Measurements from ENCODE around the gene TIMM17B. TPM values are rescaled to one million over a fixed set of nuclear protein-coding genes. Genes with fewer than 3 reads are reported as not detected.
A peak's percentile ranks its signal among the peaks of the same experiment; 100 is the strongest.

The TIMM17B gene
- total and polyA plus RNA-seq, 2 donors (not counting 1 experiment from before 2014, with no cell fraction given): 50.0 to 63.9 TPM

DNA sequence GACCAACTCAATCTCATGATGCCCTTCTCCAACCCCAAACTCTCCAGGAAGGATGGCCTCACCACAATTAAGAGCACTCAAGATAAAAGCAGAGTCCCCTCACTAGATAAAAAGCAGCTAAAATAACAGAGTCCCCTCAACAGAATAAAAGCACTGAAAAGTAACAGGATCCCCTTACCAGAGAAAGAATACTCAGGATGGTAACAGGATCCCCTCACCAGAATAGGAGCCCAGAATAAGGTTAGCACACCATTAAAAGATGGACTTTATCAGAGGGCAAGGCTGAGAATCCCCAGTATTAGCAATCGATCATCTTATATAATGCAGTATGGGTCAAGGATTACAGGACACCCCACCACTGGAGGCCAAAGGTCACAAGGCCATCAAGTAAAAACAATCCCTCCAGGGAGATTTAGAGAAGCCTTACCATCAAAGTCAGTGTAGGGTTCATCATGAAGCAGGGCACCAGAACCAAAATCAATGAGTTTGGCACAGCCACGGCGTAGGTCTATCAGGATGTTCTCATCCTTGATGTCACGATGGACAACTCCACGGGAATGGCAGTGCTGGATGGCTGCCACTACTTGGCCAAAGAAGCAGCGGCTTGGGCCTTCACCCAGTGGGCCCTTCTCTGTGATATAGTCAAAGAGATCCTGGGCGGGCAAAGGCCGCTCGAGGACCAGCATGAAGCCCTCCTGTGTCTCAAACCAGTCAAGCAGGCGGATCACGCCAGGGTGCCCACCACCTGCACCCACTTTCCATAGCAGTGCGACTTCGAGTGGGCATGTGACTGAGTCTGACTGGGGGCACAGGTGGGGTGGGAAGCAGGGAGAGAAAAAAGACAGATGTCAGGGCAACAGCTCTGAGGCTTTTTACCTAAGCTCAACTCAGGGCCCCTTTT lies 17.3 kb upstream of the TIMM17B start:
- Mint-ChIP-seq H3K27me3 (no peaks in the 10 kb centered on the region), H3K4me1 (peaks cover 55% of the 10 kb centered on the region), H3K4me3 (peak overlapping the region; percentile 98), H3K9me3 (ENCODE audit: insufficient read depth) (no peaks in the 10 kb centered on the region), H3K27ac (peak overlapping the region; percentile 32)
- no peak for DNase-seq
- no peak overlapping the region for H2AFZ ChIP-seq (ENCODE audit: insufficient read depth, low read depth, low read length, poor library complexity, severe bottlenecking)
- 94% methylated on average over 5 of the region's 13 CpGs for WGBS (ENCODE audit: insufficient coverage)
- intact Hi-C loops (cut with micrococcal nuclease): loop anchor here (5.0 to 10.0 kb wide), 3 partner anchors 257 to 1700 kb away; partner anchors contain the start of genes CDK16, ELK1, PLP2 and UXT
- ATAC-seq (ENCODE audit: low read depth): no peak
- H3K4me2 ChIP-seq (replicated peaks; ENCODE audit: low read depth, low read length, poor library complexity, severe bottlenecking): peak overlapping the region; percentile 36
- H3K4me3 ChIP-seq (ENCODE audit: control extremely low read depth in 1 of 5, extremely low read depth in 1 of 5, insufficient read depth in 1 of 5, low read depth in 2 of 5, low read length in 4 of 5): peak overlapping the region in 1 of 5 experiments; percentile 15
- peaks cover 53% of the 10 kb centered on the region for H4K20me1 ChIP-seq (ENCODE audit: control insufficient read depth, insufficient read depth, low read length, poor library complexity, severe bottlenecking)
- peak overlapping the region in 1 of 2 donors; percentile 26 for H3K27ac ChIP-seq (ENCODE audit: low read length in 2 of 2)
- TF ChIP-seq EZH2 (IDR thresholded peaks at IDR 0.05; ENCODE audit: borderline replicate concordance, insufficient read depth, low read depth, low read length, poor library complexity, severe bottlenecking): no peak
- TF ChIP-seq, protein P1, sequence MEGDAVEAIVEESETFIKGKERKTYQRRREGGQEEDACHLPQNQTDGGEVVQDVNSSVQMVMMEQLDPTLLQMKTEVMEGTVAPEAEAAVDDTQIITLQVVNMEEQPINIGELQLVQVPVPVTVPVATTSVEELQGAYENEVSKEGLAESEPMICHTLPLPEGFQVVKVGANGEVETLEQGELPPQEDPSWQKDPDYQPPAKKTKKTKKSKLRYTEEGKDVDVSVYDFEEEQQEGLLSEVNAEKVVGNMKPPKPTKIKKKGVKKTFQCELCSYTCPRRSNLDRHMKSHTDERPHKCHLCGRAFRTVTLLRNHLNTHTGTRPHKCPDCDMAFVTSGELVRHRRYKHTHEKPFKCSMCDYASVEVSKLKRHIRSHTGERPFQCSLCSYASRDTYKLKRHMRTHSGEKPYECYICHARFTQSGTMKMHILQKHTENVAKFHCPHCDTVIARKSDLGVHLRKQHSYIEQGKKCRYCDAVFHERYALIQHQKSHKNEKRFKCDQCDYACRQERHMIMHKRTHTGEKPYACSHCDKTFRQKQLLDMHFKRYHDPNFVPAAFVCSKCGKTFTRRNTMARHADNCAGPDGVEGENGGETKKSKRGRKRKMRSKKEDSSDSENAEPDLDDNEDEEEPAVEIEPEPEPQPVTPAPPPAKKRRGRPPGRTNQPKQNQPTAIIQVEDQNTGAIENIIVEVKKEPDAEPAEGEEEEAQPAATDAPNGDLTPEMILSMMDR (IDR thresholded peaks at IDR 0.05): no peak
- no peaks in the 10 kb centered on the region for H3K9me3 ChIP-seq (ENCODE audit: control extremely low read depth in 1 of 3, control insufficient read depth in 2 of 3, insufficient read depth in 1 of 3, low read length in 2 of 3)
- H3K36me3 ChIP-seq (replicated peaks in 1 of 2; ENCODE audit: control extremely low read depth in 1 of 2, control insufficient read depth in 1 of 2, extremely low read depth in 1 of 2, insufficient read depth in 2 of 2, low read length in 1 of 2): peaks cover 0 to 44% of the 10 kb centered on the region in 2 experiments
- ChIA-PET POLR2A (interaction anchor here (2.2 kb wide), 1 partner anchor 23 kb away, joined by 11 read pairs; no protein-coding TSS in a partner anchor), CTCF (interaction anchor here (0.6 to 2.6 kb wide), 3 partner anchors 23 to 265 kb away, joined by 3 to 23 read pairs (median 4); no protein-coding TSS in a partner anchor)
- H3K27me3 ChIP-seq (replicated peaks in 1 of 4; ENCODE audit: control extremely low read depth in 1 of 4, control insufficient read depth in 3 of 4, insufficient read depth in 4 of 4, low read length in 3 of 4): no peaks in the 10 kb centered on the region
- H3K4me1 ChIP-seq (ENCODE audit: control insufficient read depth in 2 of 2, insufficient read depth in 2 of 2, low read length in 2 of 2): peaks cover 30 to 58% of the 10 kb centered on the region in 2 donors
- H3K79me2 ChIP-seq (ENCODE audit: control insufficient read depth, insufficient read depth, low read length): peaks cover 59% of the 10 kb centered on the region
- H3K9ac ChIP-seq (ENCODE audit: low read length): no peak overlapping the region

Measured in B cell (primary cell).